Measurements from ENCODE around the gene UGP2.
A peak's percentile ranks its signal among the peaks of the same experiment; 100 is the strongest.
"Not testable (repeated sequence)": the region's sequence is repeated elsewhere in the genome, so short reads cannot be mapped to it uniquely, and the experiment has no call there.

The UGP2 gene

DNA sequence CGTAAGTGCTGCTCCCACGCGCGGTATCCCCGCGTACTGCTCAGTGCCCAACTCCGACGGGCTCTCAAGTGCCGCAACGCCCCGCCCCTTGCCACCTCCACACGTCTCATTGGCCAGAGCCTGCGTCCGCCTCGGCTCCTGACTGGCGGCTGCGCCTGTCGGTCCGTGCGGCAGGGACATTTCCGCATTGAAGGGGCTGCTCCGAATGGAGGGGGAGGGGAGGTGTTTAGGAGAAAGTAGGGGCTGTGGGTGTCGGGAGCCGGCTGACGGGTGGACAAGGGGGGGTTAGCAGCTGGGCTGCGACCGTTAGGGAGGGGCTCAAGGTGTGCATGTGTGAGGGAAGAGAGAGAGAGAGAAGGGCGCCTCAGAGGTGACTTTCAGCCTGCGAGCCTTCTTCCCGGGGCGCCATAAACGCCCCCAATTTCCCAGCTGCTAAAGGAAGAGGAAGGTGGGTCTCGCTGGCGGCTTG lies 877 bp upstream of the UGP2 start:
- peak; percentile 96 for DNase-seq

GRCh38 chr2:63842149-63843061 lies 709 bp downstream of the UGP2 start:
- peak; percentile 43 for DNase-seq

DNA sequence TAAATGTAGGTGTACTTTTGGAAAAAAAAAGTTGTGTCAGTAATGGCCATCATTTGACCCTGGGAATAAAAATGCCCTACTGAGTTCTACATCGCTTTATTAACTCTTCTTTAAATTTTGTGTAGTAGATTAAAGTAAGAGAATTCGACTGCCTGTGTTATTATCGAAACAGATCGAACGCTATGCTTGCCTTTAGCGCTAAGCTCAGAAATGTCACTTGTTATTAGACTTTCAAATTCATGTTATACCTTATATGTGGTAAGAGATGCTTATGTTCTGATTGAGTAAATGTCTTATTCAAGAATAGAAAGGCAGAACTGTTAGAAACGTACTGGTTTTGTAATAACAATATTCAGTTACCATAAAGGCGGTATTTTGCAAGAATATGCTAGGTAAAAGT lies 1.4 kb downstream of the UGP2 start:
- DNase-seq = no peak

DNA sequence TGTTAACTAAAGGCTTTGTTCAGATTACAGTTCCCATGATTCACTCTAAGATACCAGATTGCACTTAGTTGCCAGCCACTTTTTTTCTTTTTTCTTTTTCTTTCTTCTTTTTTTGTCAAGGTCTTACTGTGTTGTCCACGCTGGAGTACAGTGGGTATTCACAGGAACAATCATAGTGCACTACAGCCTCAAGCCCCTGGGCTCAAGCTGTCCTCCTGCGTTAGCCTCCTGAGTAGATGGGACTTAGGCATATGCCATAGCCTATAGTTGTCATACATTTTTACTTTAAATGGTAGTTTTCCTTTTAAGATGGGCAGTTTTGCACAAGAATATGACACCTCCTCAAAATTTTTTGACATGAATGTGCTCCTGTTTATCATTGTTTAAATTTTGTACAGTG lies 2.1 kb downstream of the UGP2 start:
- no peak for DNase-seq

DNA sequence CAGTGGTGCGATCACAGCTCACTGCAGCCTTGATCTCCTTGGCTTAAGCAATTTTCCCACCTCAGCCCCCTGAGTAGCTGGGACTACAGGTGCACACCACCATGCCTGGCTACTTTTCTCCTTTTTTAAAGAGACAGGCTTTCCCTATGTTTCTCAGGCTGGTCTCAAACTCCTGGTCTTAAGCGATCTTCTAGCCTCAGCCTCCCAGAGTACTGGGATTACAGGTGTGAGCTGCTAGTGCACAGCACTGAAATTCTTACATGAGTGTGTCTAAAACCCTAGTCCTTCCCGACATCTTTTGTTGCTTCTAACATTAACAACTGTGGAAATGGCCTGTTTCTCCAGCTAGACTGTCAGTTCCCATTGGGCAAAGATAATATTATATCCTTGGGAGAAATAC lies 2.9 kb downstream of the UGP2 start:
- DNase-seq = no peak

DNA sequence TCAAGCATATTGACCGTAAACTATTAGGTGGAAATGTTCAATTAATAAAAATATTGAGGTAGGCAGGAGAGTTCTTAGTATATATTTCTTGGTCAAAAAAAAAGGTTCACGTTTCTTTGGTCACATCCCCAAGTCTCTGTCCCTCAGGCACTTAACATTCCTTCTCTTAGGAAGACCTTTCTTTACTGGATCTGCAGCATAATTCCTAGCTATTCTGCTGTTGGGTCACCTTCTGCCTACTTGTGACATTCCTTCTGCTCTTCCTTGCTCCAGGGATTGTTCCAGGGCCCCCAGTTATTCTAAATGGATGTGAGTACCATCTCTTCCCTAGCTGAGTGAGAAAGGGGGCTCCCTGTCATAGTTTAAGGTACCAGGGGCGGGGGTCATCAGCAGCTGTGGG lies 4.2 kb downstream of the UGP2 start:
- DNase-seq = no peak

DNA sequence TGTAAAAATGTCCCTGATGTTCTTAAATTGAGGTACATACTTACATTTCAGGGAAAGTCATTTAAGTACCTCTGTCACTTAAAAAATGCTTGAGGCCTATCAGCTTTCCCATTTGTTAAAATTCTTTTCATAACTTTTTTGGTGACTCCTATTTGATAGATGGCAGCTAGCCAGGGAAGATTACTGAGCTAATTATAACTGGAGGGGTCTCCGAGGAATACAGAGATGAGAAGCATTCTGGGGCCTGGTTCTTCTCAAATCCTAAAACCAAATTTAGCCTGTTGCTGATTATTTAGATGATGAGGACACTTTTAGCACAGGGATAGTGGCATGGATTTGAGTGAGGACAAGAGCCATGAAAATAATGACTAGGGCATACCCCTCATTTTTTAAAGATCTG lies 4.8 kb downstream of the UGP2 start:
- no peak for DNase-seq

DNA sequence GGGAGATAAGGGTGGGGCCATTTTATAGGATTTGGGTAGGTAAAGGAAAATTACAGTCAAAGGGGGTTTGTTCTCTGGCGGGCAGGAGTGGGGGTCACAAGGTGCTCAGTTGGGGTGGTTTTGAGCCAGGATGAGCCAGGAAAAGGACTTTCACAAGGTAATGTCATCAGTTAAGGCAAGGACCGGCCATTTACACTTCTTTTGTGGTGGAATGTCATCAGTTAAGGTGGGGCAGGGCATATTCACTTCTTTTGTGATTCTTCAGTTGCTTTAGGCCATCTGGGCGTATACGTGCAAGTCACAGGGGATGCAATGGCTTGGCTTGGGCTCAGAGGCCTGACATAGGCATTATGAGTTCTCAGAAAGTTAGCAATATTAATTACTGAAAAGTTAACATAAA lies 5.9 kb downstream of the UGP2 start:
- not testable (repeated sequence) for DNase-seq

DNA sequence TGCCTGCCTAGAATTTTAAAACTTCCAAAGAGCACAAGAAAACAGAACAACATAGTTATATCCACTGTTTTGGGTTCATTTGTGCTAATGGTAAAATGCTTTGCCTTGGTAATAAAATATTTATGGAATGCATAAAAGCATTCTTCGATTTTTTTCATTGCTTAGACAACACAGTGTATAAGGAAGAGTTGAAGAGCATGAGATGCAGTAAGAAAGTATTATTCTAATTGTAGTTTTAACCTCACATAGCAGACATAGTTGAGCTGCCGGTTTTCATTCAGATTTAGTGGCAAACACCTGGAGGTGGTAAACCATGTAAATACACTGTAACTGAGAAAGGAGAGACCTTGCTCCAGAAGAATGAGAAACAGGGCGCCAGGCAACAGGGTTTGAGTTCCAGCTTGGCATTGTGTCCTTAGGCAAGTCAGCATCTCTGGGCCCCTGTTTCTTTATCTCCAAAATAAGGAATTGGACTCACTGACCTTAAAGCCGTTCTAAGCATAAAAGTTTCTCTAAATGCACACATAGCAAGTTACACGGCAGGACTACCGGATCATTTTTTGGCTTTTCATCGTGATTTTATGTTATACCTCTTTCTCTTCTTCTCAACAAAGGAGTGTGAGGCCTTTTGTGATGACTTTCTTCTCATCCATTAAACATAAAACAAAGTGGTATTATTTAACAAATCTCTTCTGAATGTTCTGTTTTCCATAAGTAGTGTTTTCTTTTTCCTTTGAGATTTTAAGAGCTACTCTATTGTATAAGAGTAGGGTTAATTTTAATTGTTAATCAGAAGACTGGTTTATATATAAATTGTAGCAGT lies 7.9 kb downstream of the UGP2 start:
- DNase-seq = no peak

DNA sequence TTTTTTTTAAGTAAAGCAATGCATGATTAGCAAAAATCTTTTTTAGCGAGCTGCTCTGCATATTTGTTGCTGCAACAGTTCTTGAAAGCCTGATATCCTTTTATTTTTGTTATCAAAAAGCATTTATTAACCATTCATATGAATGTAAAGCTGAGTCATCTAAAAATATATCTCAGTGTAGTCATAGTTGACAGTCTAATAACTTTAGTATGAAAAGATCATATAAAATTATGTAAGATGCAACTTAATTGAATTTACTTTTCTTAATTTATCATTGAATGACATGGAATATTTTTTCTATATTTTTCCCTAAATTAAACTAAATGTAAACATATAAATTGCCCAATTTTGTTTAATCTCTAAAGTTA lies 8.5 kb downstream of the UGP2 start:
- DNase-seq = no peak

GRCh38 chr2:63850649-63851048 lies 9.0 kb downstream of the UGP2 start:
- DNase-seq = no peak

DNA sequence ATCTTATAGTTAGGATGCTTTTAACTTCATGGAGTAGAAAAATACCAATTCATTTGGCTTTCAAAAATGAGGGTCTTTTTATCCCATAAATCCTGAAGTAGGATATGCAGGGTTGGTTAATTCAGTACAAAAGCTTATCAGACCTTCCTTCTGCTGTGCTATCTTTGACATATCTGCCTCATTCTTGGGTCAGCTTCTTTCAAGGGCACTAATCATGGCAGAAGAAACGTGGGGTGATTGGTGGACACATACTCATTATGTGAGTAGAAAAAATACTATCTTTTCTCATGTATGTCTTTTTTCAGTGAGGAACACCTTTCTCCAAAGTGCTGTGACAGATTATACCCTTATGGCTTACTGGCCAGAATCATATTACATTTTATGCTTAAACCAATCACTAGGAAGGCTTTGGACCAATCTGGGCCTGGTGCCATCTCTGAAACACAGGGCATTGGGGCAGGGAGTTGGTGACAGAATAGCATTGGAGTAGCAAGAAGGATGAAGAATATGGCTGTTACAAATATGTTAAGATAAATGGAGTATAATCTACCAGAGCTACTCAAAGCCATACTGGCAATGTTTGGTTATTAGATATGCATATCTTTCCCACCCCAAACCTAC lies 10.1 kb downstream of the UGP2 start:
- DNase-seq = no peak

GRCh38 chr2:63853527-63854310 lies 12.0 kb downstream of the UGP2 start:
- no peak for DNase-seq

- DNase-seq = no peak
Measured at GRCh38 chr2:63855418-63856302, 14.0 kb downstream of the UGP2 start.

GRCh38 chr2:63856303-63856603 lies 14.6 kb downstream of the UGP2 start:
- no peak for DNase-seq

GRCh38 chr2:63858291-63858690 lies 16.6 kb downstream of the UGP2 start:
- no peak for DNase-seq

- DNase-seq = peak; percentile 26
Measured at GRCh38 chr2:63861220-63861822, 19.6 kb downstream of the UGP2 start.

GRCh38 chr2:63862806-63863205 lies 21.1 kb downstream of the UGP2 start:
- DNase-seq = no peak

DNA sequence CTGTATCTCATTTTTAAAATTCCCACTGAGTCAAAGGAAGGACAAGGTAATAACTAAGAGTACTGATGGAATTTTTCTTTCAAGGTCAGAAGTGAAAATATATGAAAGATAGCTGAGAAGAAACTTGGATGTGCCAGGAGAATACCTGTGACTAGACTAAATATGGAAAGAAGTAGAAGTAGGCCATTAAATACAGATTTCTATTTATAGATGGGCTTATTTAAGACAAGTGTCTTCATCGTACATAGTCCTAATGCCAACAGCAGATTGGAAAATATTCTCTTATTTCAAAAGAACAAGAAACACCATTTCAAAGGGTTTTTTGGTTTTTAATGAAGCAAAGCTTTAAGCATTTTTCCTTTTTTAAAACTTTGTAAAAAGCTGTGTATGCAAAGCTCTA lies 22.0 kb downstream of the UGP2 start:
- DNase-seq = no peak

- no peak for DNase-seq
Measured at GRCh38 chr2:63865159-63865799, 23.6 kb downstream of the UGP2 start.

Data from amniotic stem cell (primary cell).